Gastroesophageal sphincter (tissue), 3 donors: Measurements from ENCODE around the gene AQP7.

ENCODE experiments used
- CTCF ChIP-seq, 4 experiments: fragments of 200-600 bp in 2 of 4; fragments of 450-650 bp in 2 of 4; sonication (generic) in 1 of 4; IDR thresholded peaks; one replicate each; pipeline ENCODE4 v1.5.1; 2017 to 2019; ENCODE audit warnings: antibody characterized with exemption in 4 of 4, mild to moderate bottlenecking in 2 of 4, moderate library complexity in 2 of 4
- POLR2AphosphoS5 ChIP-seq: sonication (generic); formaldehyde crosslinking; IDR thresholded peaks from one replicate; pipeline ENCODE4 v1.6.1; 2017; ENCODE audit warnings: antibody characterized with exemption

GRCh38 chr9:33440204-33440603, 37.8 kb upstream of the AQP7 start:
- TF ChIP-seq CTCF (IDR thresholded peaks at IDR 0.05) (no peak), POLR2AphosphoS5 (no peak)
